ENCODE results near the gene TBC1D16.

- TF ChIP-seq CTCF (IDR thresholded peaks at IDR 0.05; ENCODE audit: low read depth, low read length) (no peak), MYC (IDR thresholded peaks at IDR 0.05; ENCODE audit: low read depth, low read length) (no peak), POLR2A (IDR thresholded peaks at IDR 0.05; ENCODE audit: extremely low read depth, insufficient read length) (no peak), MAX (IDR thresholded peaks at IDR 0.05; ENCODE audit: low read depth, low read length) (no peak)
Measured at GRCh38 chr17:79938336-79939093, 97.2 kb downstream of the TBC1D16 start.
